AG04450 (cell line): ENCODE measurements around the gene ADAMTSL5. TPM values are rescaled to one million over a fixed set of nuclear protein-coding genes. Genes with fewer than 3 reads are reported as not detected.

Experiments used
- CTCF ChIA-PET: fragments of 300-600, 350-600 bp; formaldehyde crosslinking; extraction: SDS; loops from one replicate; lab custom pipeline; 2022; ENCODE audit warnings: antibody characterized with exemption, inconsistent platforms; lab: Charles Lee
- POLR2A ChIA-PET: fragments of 350-600 bp; formaldehyde crosslinking; extraction: SDS; loops from one replicate; lab custom pipeline; 2021; ENCODE audit warnings: antibody characterized with exemption, inconsistent platforms; lab: Yijun Ruan, JAX
- DNase-seq: peaks from one replicate; pipeline ENCODE4 v3.0.0-alpha.2; 2011; ENCODE audit warnings: low read depth, low spot score
- H3K27ac ChIP-seq: one replicate; pipeline ENCODE4 v1.5.1; 2012; ENCODE audit warnings: low read depth, low read length, control low read depth
- H3K27me3 ChIP-seq: one replicate; pipeline ENCODE4 v1.6.0; 2012; ENCODE audit warnings: low read length; ENCODE audit not compliant: control insufficient read depth, insufficient read depth
- H3K4me3 ChIP-seq: 2 replicates; pipeline ENCODE4 v1.5.1; 2011; ENCODE audit warnings: mild to moderate bottlenecking, low read depth, low read length, control low read depth
- H3K9me3 ChIP-seq: 2 replicates; pipeline ENCODE4 v1.5.1; 2012; ENCODE audit warnings: low read length; ENCODE audit not compliant: control insufficient read depth, insufficient read depth
- polyA plus RNA-seq: library from polyadenylated mRNA; depleted of rRNA; stranded (reverse); fragments of >200 nt; gene quantifications from 2 replicates; pipeline ENCODE4 v1.2.3, GENCODE V29; 2011; rRNA removed
- TF ChIP-seq, protein P1 (sequence below): IDR thresholded peaks from 2 replicates; pipeline ENCODE4 v1.5.1; 2011; ENCODE audit warnings: low read depth, low read length, control low read depth, inconsistent platforms

ADAMTSL5 gene
- polyA plus RNA-seq, 1 experiment, result 5.6 TPM

DNA sequence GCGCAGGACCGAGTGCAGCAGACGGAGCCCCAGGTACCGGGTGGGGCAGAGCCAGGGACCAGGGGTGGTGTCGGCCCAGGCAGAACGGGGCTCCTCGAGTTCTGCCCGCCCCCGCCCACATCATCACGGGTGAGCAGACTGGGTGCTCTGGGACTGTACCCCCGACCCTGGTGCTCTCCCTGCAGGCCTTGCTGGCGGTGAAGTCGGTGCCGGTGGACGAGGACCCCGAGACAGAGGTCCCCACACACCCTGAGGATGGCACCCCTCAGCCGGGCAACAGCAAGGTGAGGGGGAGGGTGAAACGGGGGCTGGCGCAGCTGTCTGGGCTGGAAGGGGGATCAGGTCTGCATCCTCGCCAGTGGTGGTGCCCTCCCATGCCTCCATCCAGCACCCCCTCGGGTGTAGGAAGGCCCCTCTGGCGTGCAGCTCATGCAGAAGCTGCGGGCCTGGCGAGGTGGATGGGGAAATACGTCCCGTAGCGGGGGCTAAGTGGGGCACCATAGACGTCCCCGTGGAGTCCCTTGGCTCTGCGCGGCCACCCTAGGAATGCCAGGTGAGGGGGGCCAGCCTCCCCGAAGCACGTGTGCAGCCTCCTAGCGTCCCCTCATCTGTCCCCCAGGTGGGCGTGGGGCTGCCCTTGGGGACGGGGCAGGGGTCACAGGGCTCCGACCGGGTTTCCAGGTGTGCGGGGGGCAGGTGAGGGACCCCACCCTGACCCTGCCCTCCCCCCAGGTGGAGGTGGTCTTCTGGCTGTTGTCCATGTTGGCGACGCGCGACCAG is 56.5 kb downstream of the ADAMTSL5 start:
- Histone ChIP-seq H3K27ac (no peak overlapping the region), H3K9me3 (peaks cover 10% of the 10 kb centered on the region; the same call in 1 of the 2 replicates), H3K27me3 (peaks cover 51% of the 10 kb centered on the region), H3K4me3 (no peak overlapping the region)
- ChIA-PET CTCF (no interaction called here), POLR2A (interaction anchor here (0.7 to 0.8 kb wide), 2 partner anchors 15 to 55 kb away, joined by 3 read pairs; no protein-coding TSS in a partner anchor)
- DNase-seq, result no peak
- TF ChIP-seq, protein P1, sequence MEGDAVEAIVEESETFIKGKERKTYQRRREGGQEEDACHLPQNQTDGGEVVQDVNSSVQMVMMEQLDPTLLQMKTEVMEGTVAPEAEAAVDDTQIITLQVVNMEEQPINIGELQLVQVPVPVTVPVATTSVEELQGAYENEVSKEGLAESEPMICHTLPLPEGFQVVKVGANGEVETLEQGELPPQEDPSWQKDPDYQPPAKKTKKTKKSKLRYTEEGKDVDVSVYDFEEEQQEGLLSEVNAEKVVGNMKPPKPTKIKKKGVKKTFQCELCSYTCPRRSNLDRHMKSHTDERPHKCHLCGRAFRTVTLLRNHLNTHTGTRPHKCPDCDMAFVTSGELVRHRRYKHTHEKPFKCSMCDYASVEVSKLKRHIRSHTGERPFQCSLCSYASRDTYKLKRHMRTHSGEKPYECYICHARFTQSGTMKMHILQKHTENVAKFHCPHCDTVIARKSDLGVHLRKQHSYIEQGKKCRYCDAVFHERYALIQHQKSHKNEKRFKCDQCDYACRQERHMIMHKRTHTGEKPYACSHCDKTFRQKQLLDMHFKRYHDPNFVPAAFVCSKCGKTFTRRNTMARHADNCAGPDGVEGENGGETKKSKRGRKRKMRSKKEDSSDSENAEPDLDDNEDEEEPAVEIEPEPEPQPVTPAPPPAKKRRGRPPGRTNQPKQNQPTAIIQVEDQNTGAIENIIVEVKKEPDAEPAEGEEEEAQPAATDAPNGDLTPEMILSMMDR, result no peak

DNA sequence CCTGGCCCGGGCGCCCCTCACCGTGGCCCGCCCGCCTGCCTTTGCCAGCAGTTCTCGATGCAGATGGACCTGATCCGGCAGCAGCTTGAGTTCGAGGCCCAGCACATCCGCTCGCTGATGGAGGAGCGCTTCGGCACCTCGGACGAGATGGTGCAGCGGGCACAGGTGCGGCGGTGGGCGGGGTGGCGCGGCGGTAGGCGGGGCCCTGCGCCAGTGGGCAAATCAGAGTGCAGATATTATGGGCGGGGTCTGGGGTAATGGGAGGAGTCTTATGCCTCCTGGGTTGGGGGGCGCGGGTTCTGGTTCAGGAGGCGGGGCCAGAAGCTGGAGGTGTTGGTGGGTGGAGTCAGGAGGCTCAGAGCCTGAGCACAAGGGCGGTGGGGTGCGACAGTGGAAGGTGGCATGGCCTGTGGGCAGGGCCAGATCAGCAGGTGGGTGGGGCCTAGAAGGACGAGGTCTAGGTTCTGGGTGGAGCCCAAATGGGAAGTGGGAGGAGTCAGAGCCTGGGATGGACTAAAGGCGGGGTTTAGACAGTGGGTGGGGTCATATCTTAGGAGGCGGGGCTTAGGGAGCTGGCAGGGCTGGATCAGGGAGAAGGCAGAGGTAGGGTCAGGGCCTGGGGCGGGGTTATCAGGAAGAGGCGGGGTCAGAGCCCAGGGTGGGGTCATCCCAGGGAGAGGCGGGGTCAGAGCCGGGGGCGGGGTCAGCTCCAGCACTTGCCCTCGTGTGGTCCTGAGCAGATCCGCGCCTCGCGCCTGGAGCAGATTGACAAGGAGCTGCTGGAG is 57.3 kb downstream of the ADAMTSL5 start:
- H3K9me3 ChIP-seq, result peaks cover 10% of the 10 kb centered on the region; the same call in 1 of the 2 replicates
- CTCF ChIA-PET, result no interaction called here
- DNase-seq, result no peak

More for the DNA sequence above, 57.3 kb downstream of the ADAMTSL5 start:
- POLR2A ChIA-PET, result interaction anchor here (0.7 to 0.8 kb wide), 3 partner anchors 16 to 55 kb away, joined by 3 read pairs; no protein-coding TSS in a partner anchor
- TF ChIP-seq, protein P1, result no peak
- H3K4me3 ChIP-seq, result no peak overlapping the region
- H3K27ac ChIP-seq, result no peak overlapping the region
- H3K27me3 ChIP-seq, result peaks cover 59% of the 10 kb centered on the region

Other genes with a start within 250 kb of the ADAMTSL5 start
- 269 and 274 TPM in 2 replicates for gene CIRBP, start 243.7 kb downstream of the ADAMTSL5 start, polyA plus RNA-seq
- gene FAM174C, start 237.5 kb downstream of the ADAMTSL5 start, polyA plus RNA-seq, result 16.6 and 29.1 TPM in 2 replicates
- gene EFNA2, start 227.1 kb downstream of the ADAMTSL5 start, polyA plus RNA-seq, result not detected in 2 replicates
- gene NDUFS7, start 129.1 kb downstream of the ADAMTSL5 start, polyA plus RNA-seq, result 26.1 and 45.5 TPM in 2 replicates
- gene GAMT, start 111.5 kb downstream of the ADAMTSL5 start, polyA plus RNA-seq, result 26.9 and 39.8 TPM in 2 replicates
- 45.8 and 52.8 TPM in 2 replicates for gene DAZAP1, start 105.4 kb downstream of the ADAMTSL5 start, polyA plus RNA-seq
- gene RPS15, start 74.6 kb downstream of the ADAMTSL5 start, polyA plus RNA-seq, result 596 and 980 TPM in 2 replicates
- 0.09 and 0.17 TPM in 2 replicates for gene APC2, start 62.9 kb downstream of the ADAMTSL5 start, polyA plus RNA-seq
- gene C19orf25, start 33.8 kb downstream of the ADAMTSL5 start, polyA plus RNA-seq, result 14.5 and 17.5 TPM in 2 replicates
- gene PCSK4, start 22.7 kb downstream of the ADAMTSL5 start, polyA plus RNA-seq, result 0.40 TPM in 2 replicates
- 0.84 and 1.1 TPM in 2 replicates for gene REEP6, start 21.8 kb downstream of the ADAMTSL5 start, polyA plus RNA-seq
- gene PLK5, start 11.1 kb upstream of the ADAMTSL5 start, polyA plus RNA-seq, result not detected in 2 replicates
- 5.4 and 6.2 TPM in 2 replicates for gene MEX3D, start 55.3 kb upstream of the ADAMTSL5 start, polyA plus RNA-seq
- gene MBD3, start 79.8 kb upstream of the ADAMTSL5 start, polyA plus RNA-seq, result 21.9 and 35.4 TPM in 2 replicates
- 153 and 166 TPM in 2 replicates for gene UQCR11, start 92.4 kb upstream of the ADAMTSL5 start, polyA plus RNA-seq
- gene TCF3, start 139.6 kb upstream of the ADAMTSL5 start, polyA plus RNA-seq, result 47.3 and 51.7 TPM in 2 replicates
- gene ONECUT3, start 240.5 kb upstream of the ADAMTSL5 start, polyA plus RNA-seq, result not detected in 2 replicates